ENCODE data around the gene MED26. TPM values are rescaled to one million over a fixed set of nuclear protein-coding genes. Genes with fewer than 3 reads are reported as not detected.

MED26 gene
- total RNA-seq, 1 donor from 2014 or later: 11.2 TPM

GRCh38 chr19:16575861-16576689 lies 51.9 kb downstream of the MED26 start:
- Mint-ChIP-seq H3K4me3 (ENCODE audit: low read depth) (no peak overlapping the region), H3K9me3 (ENCODE audit: low read depth) (no peaks in the 10 kb centered on the region), H3K27ac (no peak overlapping the region), H3K27me3 (no peaks in the 10 kb centered on the region), H3K36me3 (ENCODE audit: insufficient read depth) (peaks cover 2% of the 10 kb centered on the region), H3K4me1 (ENCODE audit: low read depth) (peaks cover 15% of the 10 kb centered on the region)
- DNase-seq (ENCODE audit: low spot score, unreplicated experiment): no peak
- no peak for TF ChIP-seq CTCF (IDR thresholded peaks at IDR 0.05; ENCODE audit: unreplicated experiment)

GRCh38 chr19:16575282-16575681 lies 52.7 kb downstream of the MED26 start:
- Mint-ChIP-seq H3K4me1 (ENCODE audit: low read depth) (peaks cover 15% of the 10 kb centered on the region), H3K36me3 (ENCODE audit: insufficient read depth) (peaks cover 2% of the 10 kb centered on the region), H3K9me3 (ENCODE audit: low read depth) (no peaks in the 10 kb centered on the region), H3K4me3 (ENCODE audit: low read depth) (no peak overlapping the region), H3K27me3 (no peaks in the 10 kb centered on the region), H3K27ac (no peak overlapping the region)
- TF ChIP-seq CTCF (IDR thresholded peaks at IDR 0.05; ENCODE audit: unreplicated experiment): no peak
- no peak for DNase-seq (ENCODE audit: low spot score, unreplicated experiment)

DNA sequence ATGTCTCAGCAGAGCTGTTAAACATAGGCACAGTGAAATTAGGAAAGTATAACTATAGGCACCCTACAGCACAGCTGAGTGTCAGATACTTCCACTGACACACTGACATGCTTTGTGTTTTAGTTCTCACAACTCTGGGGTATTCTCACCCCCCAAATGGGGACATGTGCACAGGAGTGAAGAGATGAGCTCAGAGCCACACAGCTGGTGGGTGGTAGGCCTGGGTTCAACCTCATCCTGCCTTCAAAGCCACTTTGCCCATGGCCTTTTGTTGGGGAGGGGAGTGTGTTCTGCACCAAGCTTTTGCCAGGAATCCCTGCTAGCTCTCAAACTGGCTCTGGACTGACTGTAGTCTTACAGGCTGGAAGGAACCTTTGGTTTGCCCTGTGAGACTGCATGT lies 54.1 kb downstream of the MED26 start:
- no peak for DNase-seq (ENCODE audit: low spot score, unreplicated experiment)
- H3K4me3 Mint-ChIP-seq (ENCODE audit: low read depth): peak overlapping the region; percentile 47
- H3K36me3 Mint-ChIP-seq (ENCODE audit: insufficient read depth): peaks cover 2% of the 10 kb centered on the region
- H3K9me3 Mint-ChIP-seq (ENCODE audit: low read depth): no peaks in the 10 kb centered on the region
- H3K4me1 Mint-ChIP-seq (ENCODE audit: low read depth): peaks cover 15% of the 10 kb centered on the region
- H3K27me3 Mint-ChIP-seq: no peaks in the 10 kb centered on the region
- H3K27ac Mint-ChIP-seq: peak overlapping the region; percentile 88
- TF ChIP-seq CTCF (IDR thresholded peaks at IDR 0.05; ENCODE audit: unreplicated experiment): no peak

DNA sequence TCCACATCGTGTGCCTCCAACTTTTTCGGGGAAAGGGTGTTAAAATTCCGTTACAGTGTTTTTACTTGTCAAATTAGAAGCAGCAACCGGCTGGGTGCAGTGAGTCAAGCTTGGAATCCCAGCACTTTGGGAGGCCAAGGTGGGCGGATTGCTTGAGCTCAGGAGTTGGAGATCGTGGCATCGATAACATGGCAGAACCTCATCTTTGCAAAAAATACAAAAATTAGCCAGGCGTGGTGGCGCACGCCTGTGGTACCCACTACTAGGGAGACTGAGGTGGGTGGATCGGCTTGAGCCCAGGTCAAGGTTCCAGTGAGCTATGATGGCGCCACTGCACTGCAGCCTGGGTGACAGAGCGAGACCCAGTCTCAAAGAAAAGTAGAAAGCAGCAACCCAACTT lies 54.7 kb downstream of the MED26 start:
- Mint-ChIP-seq H3K36me3 (ENCODE audit: insufficient read depth) (peaks cover 2% of the 10 kb centered on the region), H3K9me3 (ENCODE audit: low read depth) (no peaks in the 10 kb centered on the region), H3K27ac (peak overlapping the region; percentile 98), H3K4me1 (ENCODE audit: low read depth) (peaks cover 15% of the 10 kb centered on the region), H3K27me3 (no peaks in the 10 kb centered on the region), H3K4me3 (ENCODE audit: low read depth) (peak overlapping the region; percentile 98)
- no peak for TF ChIP-seq CTCF (IDR thresholded peaks at IDR 0.05; ENCODE audit: unreplicated experiment)
- DNase-seq (ENCODE audit: low spot score, unreplicated experiment): no peak

GRCh38 chr19:16572332-16573211 lies 55.4 kb downstream of the MED26 start, which contains the start of gene SLC35E1:
Gene SLC35E1, minus strand, starts transcription at chr19:16572415. Its CDS starts 51 bp downstream, at chr19:16572364.
- H3K27ac Mint-ChIP-seq: peak within 1 kb of the TSS; percentile 98
- DNase-seq (ENCODE audit: low spot score, unreplicated experiment): peak; percentile 89
- H3K36me3 Mint-ChIP-seq (ENCODE audit: insufficient read depth): peaks cover 4% of the 10 kb centered on the region
- no peaks in the 10 kb centered on the region for H3K9me3 Mint-ChIP-seq (ENCODE audit: low read depth)
- no peak for TF ChIP-seq CTCF (IDR thresholded peaks at IDR 0.05; ENCODE audit: unreplicated experiment)
- H3K4me3 Mint-ChIP-seq (ENCODE audit: low read depth): peak within 1 kb of the TSS; percentile 98
- H3K4me1 Mint-ChIP-seq (ENCODE audit: low read depth): peaks cover 15% of the 10 kb centered on the region
- no peaks in the 10 kb centered on the region for H3K27me3 Mint-ChIP-seq

All from progenitor cell of endocrine pancreas (in vitro differentiated cells).